Right lobe of liver (tissue), 6 donors: ENCODE data around the gene FOXP1. TPM values are rescaled to one million over a fixed set of nuclear protein-coding genes. Genes with fewer than 3 reads are reported as not detected.

ENCODE experiments used
- ATAC-seq, 4 donors: fragments of 200-7000 bp; cut with Tn5 transposase; one replicate each; pipeline ENCODE4 v1.9.1; 2020; ENCODE audit warnings: mild to moderate bottlenecking in 4 of 4, moderate library complexity in 4 of 4
- DNase-seq, 3 donors: peaks; one replicate each; pipeline ENCODE4 v3.0.0-alpha.2; 2020
- H3K27ac ChIP-seq, 3 donors: fragments of 200-600 bp; one replicate each; pipeline ENCODE4 v1.8.0; 2022
- H3K27me3 ChIP-seq, 2 donors: fragments of 200-600 bp; one replicate each; pipeline ENCODE4 v1.8.0; 2022
- H3K36me3 ChIP-seq, 4 donors: fragments of 200-600 bp; sonication (generic) in 1 of 4; one replicate each; pipeline versions ENCODE4 v1.5.1 to v1.8.0; 2017 to 2022; ENCODE audit warnings: control low read depth in 1 of 4
- H3K4me1 ChIP-seq, 4 donors: fragments of 200-600 bp; sonication (generic) in 1 of 4; one replicate each; pipeline versions ENCODE4 v1.5.1 to v1.8.0; 2017 to 2022; ENCODE audit warnings: control low read depth in 1 of 4
- H3K4me3 ChIP-seq, 3 donors: fragments of 200-600 bp; one replicate each; pipeline ENCODE4 v1.8.0; 2022
- H3K9me3 ChIP-seq, 4 donors: fragments of 200-600 bp; sonication (generic) in 1 of 4; one replicate each; pipeline versions ENCODE4 v1.5.1 to v1.8.0; 2017 to 2022; ENCODE audit warnings: control low read depth in 1 of 4
- CTCF ChIP-seq, 4 donors: fragments of 200-600 bp in 3 of 4; fragments of 450-650 bp in 1 of 4; IDR thresholded peaks; one replicate each; pipeline versions ENCODE4 v1.5.1 to v1.8.0; 2016 to 2022; ENCODE audit warnings: antibody characterized with exemption in 4 of 4, mild to moderate bottlenecking in 2 of 4
- POLR2A ChIP-seq: fragments of 450-650 bp; IDR thresholded peaks from one replicate; pipeline ENCODE4 v1.6.1; 2017; ENCODE audit warnings: antibody characterized with exemption, mild to moderate bottlenecking
- WGBS: methylation state at CpG from one replicate; pipeline ENCODE4 v1.1.6; 2018; ENCODE audit warnings: low coverage, low lambda C conversion rate; ENCODE audit not compliant: insufficient coverage; ENCODE audit errors: missing lambda C conversion rate; 5-methylcytosine and 5-hydroxymethylcytosine counted together
- intact Hi-C, 2 donors: fragments of 100-400 bp; cut with DNase I; formaldehyde crosslinking; loops; one replicate each; pipeline versions ENCODE4 v1.11.2 to v1.14.1; 2022
- total RNA-seq, 6 experiments: library from RNA; depleted of rRNA in 2 of 6; stranded (reverse); fragments of >200 nt in 2 of 6; fragmentation: NEBNext Ultra II Directional in 3 of 6; extraction: Animal tissue kit (Norgen Biotek cat#: 25700) in 3 of 6; gene quantifications; one replicate each; pipeline versions ENCODE4 v1.1.0 to v1.2.4, GENCODE V29; 2016 to 2023
- donor health status: DM: no; HTN: yes; CAD: no.
- donor health status: DM: no; HTN: no; CAD: no.
- donor health status: DM: no; HTN: no; CAD: no.
- donor health status: DM: no; HTN: yes; CAD: no.
- donor health status: DM: no; HTN: yes; CAD: no.

The FOXP1 gene
- total RNA-seq, 6 experiments from 2014 or later, result 26.7 to 47.7 (median 35.2) TPM

- peak overlapping the region in 1 of 3 donors; percentile 71 for H3K27ac ChIP-seq
- TF ChIP-seq POLR2A, result no peak
- TF ChIP-seq CTCF (IDR thresholded peaks at IDR 0.05), result no peak
- H3K4me3 ChIP-seq, result no peak overlapping the region
- WGBS, result 83% methylated on average over 1 of the region's 1 CpG
- peaks cover 0 to 20% (median 7%) of the 10 kb centered on the region in 4 donors for H3K4me1 ChIP-seq
- no peaks in the 10 kb centered on the region for H3K9me3 ChIP-seq
- DNase-seq, result no peak
- no peaks in the 10 kb centered on the region for H3K27me3 ChIP-seq
- intact Hi-C loops, result no loop called here
- H3K36me3 ChIP-seq, result no peaks in the 10 kb centered on the region
- ATAC-seq, result no peak
These were observed 421.3 kb downstream of the FOXP1 start for GRCh38 chr3:71162221-71162620.

- no peaks in the 10 kb centered on the region for H3K9me3 ChIP-seq
- ATAC-seq (no peak), DNase-seq (no peak)
- no peak overlapping the region for H3K27ac ChIP-seq
- H3K27me3 ChIP-seq, result no peaks in the 10 kb centered on the region
- TF ChIP-seq POLR2A, result no peak
- no peak for TF ChIP-seq CTCF (IDR thresholded peaks at IDR 0.05)
- intact Hi-C loops, result no loop called here
- H3K4me3 ChIP-seq, result no peak overlapping the region
- peaks cover 0 to 8% (median 2%) of the 10 kb centered on the region in 4 donors for H3K4me1 ChIP-seq
- whole genome bisulfite sequencing, result 95% methylated on average over 5 of the region's 7 CpGs
- no peaks in the 10 kb centered on the region for H3K36me3 ChIP-seq
These were observed 422.6 kb downstream of the FOXP1 start for GRCh38 chr3:71160785-71161546.

GRCh38 chr3:71156062-71156665, 427.4 kb downstream of the FOXP1 start:
- no peak for TF ChIP-seq POLR2A
- Histone ChIP-seq H3K4me3 (no peak overlapping the region), H3K27ac (no peak overlapping the region), H3K4me1 (peaks cover 0 to 12% (median 5%) of the 10 kb centered on the region in 4 donors), H3K36me3 (no peaks in the 10 kb centered on the region), H3K27me3 (no peaks in the 10 kb centered on the region), H3K9me3 (no peaks in the 10 kb centered on the region)
- DNase-seq, result no peak
- no peak for ATAC-seq
- intact Hi-C loops, result no loop called here
- WGBS, result 60% methylated on average over 1 of the region's 1 CpG

- H3K27ac ChIP-seq, result no peak overlapping the region
- H3K36me3 ChIP-seq, result no peaks in the 10 kb centered on the region
- DNase-seq (no peak), ATAC-seq (no peak)
- H3K27me3 ChIP-seq, result no peaks in the 10 kb centered on the region
- intact Hi-C loops, result no loop called here
- no peaks in the 10 kb centered on the region for H3K9me3 ChIP-seq
- H3K4me3 ChIP-seq, result no peak overlapping the region
- H3K4me1 ChIP-seq, result peaks cover 0 to 12% (median 5%) of the 10 kb centered on the region in 4 donors
- TF ChIP-seq POLR2A (no peak), CTCF (IDR thresholded peaks at IDR 0.05) (no peak)
These were observed 428.7 kb downstream of the FOXP1 start for GRCh38 chr3:71154846-71155245.

GRCh38 chr3:71153713-71154112, 429.8 kb downstream of the FOXP1 start:
- H3K4me3 ChIP-seq, result no peak overlapping the region
- no peaks in the 10 kb centered on the region for H3K9me3 ChIP-seq
- H3K4me1 ChIP-seq, result peaks cover 0 to 12% (median 5%) of the 10 kb centered on the region in 4 donors
- peak in 1 of 4 donors; percentile 17 for ATAC-seq
- peak overlapping the region in 2 of 3 donors; percentile 55 to 85 for H3K27ac ChIP-seq
- H3K36me3 ChIP-seq, result no peaks in the 10 kb centered on the region
- H3K27me3 ChIP-seq, result no peaks in the 10 kb centered on the region
- no peak for DNase-seq
- TF ChIP-seq POLR2A (no peak), CTCF (IDR thresholded peaks at IDR 0.05) (no peak)
- 27% methylated on average over 2 of the region's 2 CpGs for WGBS
- intact Hi-C loops, result no loop called here
